Activated naive CD4-positive, alpha-beta T cell treated with anti-CD3 and anti-CD28 coated beads, Interleukin-2, amount 50 U/mL, for 16 hours (primary cell): ENCODE results near the gene TGFBR2.

Source experiments
- DNase-seq: peaks from one replicate; pipeline ENCODE4 v3.0.0-alpha.2; 2020

TGFBR2 gene

GRCh38 chr3:30694148-30694547 is 87.7 kb downstream of the TGFBR2 start:
- no peak for DNase-seq

GRCh38 chr3:30694668-30695067 is 88.3 kb downstream of the TGFBR2 start:
- DNase-seq: no peak

GRCh38 chr3:30695302-30696061 is 89.1 kb downstream of the TGFBR2 start:
- DNase-seq: no peak

- no peak for DNase-seq
Observed at GRCh38 chr3:30696403-30696819, 90.0 kb downstream of the TGFBR2 start.

GRCh38 chr3:30696896-30697295 is 90.5 kb downstream of the TGFBR2 start:
- no peak for DNase-seq

- no peak for DNase-seq
Observed at GRCh38 chr3:30698549-30698948, 92.1 kb downstream of the TGFBR2 start.

- DNase-seq: no peak
Observed at GRCh38 chr3:30699927-30700326, 93.5 kb downstream of the TGFBR2 start.

GRCh38 chr3:30700702-30701321 is 94.4 kb downstream of the TGFBR2 start:
- no peak for DNase-seq

GRCh38 chr3:30702038-30702827 is 95.8 kb downstream of the TGFBR2 start:
- DNase-seq: no peak

- no peak for DNase-seq
Observed at GRCh38 chr3:30702828-30703397, 96.5 kb downstream of the TGFBR2 start.

- DNase-seq: no peak
Observed at GRCh38 chr3:30704931-30705890, 98.8 kb downstream of the TGFBR2 start.

- DNase-seq: no peak
Observed at GRCh38 chr3:30707825-30708224, 101.4 kb downstream of the TGFBR2 start.

GRCh38 chr3:30708472-30708871 is 102.1 kb downstream of the TGFBR2 start:
- DNase-seq: no peak

GRCh38 chr3:30710017-30710416 is 103.6 kb downstream of the TGFBR2 start:
- no peak for DNase-seq

- no peak for DNase-seq
Observed at GRCh38 chr3:30711151-30711550, 104.8 kb downstream of the TGFBR2 start.

- no peak for DNase-seq
Observed at GRCh38 chr3:30711867-30712266, 105.5 kb downstream of the TGFBR2 start.

GRCh38 chr3:30712991-30713390 is 106.6 kb downstream of the TGFBR2 start:
- DNase-seq: no peak

GRCh38 chr3:30713885-30714503 is 107.6 kb downstream of the TGFBR2 start:
- DNase-seq: no peak

- DNase-seq: no peak
Observed at GRCh38 chr3:30719536-30719935, 113.1 kb downstream of the TGFBR2 start.

GRCh38 chr3:30720586-30721313 is 114.3 kb downstream of the TGFBR2 start:
- no peak for DNase-seq

GRCh38 chr3:30721314-30721634 is 114.9 kb downstream of the TGFBR2 start:
- DNase-seq: no peak
